Esophagus squamous epithelium (tissue), 4 donors: ENCODE data around the gene MYG1.

Experiments used
- POLR2A ChIP-seq, 4 donors: fragments of 450-650 bp; IDR thresholded peaks; one replicate each; pipeline ENCODE4 v1.6.1; 2017; ENCODE audit warnings: antibody characterized with exemption in 4 of 4, mild to moderate bottlenecking in 4 of 4, moderate library complexity in 3 of 4
- TF ChIP-seq, protein P1 (sequence below), 6 experiments: fragments of 450-650 bp in 4 of 6; fragments of 200-600 bp in 2 of 6; sonication (generic) in 2 of 6; IDR thresholded peaks; one replicate each; pipeline ENCODE4 v1.5.1; 2016 to 2019; ENCODE audit warnings: antibody characterized with exemption in 6 of 6, mild to moderate bottlenecking in 4 of 6, moderate library complexity in 4 of 6

DNA sequence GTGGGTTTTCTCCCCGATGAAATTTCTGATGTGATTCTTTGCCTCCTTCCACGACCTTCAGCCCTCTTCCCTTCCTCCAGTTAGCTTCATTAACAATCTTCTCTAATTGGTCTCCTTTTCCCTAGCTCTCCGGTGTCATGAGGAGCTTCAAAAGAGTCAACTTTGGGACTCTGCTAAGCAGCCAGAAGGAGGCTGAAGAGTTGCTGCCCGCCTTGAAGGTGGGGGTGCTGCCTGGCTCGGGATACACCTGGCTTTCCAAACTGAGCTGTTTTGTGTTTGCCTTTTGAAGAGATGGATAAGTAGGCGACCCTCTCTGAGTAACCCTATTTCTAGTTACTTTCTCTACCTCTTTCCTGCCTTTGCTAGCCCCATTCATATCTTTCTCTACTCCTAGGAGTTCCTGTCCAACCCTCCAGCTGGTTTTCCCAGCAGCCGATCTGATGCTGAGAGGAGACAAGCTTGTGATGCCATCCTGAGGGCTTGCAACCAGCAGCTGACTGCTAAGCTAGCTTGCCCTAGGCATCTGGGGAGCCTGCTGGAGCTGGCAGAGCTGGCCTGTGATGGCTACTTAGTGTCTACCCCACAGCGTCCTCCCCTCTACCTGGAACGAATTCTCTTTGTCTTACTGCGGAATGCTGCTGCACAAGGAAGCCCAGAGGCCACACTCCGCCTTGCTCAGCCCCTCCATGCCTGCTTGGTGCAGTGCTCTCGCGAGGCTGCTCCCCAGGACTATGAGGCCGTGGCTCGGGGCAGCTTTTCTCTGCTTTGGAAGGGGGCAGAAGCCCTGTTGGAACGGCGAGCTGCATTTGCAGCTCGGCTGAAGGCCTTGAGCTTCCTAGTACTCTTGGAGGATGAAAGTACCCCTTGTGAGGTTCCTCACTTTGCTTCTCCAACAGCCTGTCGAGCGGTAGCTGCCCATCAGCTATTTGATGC, 30.6 kb upstream of the MYG1 start:
- TF ChIP-seq POLR2A (IDR thresholded peaks at IDR 0.05), result no peak
- TF ChIP-seq, protein P1, sequence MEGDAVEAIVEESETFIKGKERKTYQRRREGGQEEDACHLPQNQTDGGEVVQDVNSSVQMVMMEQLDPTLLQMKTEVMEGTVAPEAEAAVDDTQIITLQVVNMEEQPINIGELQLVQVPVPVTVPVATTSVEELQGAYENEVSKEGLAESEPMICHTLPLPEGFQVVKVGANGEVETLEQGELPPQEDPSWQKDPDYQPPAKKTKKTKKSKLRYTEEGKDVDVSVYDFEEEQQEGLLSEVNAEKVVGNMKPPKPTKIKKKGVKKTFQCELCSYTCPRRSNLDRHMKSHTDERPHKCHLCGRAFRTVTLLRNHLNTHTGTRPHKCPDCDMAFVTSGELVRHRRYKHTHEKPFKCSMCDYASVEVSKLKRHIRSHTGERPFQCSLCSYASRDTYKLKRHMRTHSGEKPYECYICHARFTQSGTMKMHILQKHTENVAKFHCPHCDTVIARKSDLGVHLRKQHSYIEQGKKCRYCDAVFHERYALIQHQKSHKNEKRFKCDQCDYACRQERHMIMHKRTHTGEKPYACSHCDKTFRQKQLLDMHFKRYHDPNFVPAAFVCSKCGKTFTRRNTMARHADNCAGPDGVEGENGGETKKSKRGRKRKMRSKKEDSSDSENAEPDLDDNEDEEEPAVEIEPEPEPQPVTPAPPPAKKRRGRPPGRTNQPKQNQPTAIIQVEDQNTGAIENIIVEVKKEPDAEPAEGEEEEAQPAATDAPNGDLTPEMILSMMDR (IDR thresholded peaks at IDR 0.05), result no peak
